ENCODE data around the gene SUPT20HL2. TPM values are rescaled to one million over a fixed set of nuclear protein-coding genes. Genes with fewer than 3 reads are reported as not detected.
"Not testable (repeated sequence)": the region's sequence is repeated elsewhere in the genome, so short reads cannot be mapped to it uniquely, and the experiment has no call there.

SUPT20HL2 gene
- total RNA-seq (2021), result not detected in 2 replicates
- long read RNA-seq, result 0 reads

GRCh38 chrX:24314019-24314635, at the start of gene SUPT20HL2:
Gene SUPT20HL2, minus strand, starts transcription at chrX:24314069. Its CDS starts 754 bp downstream, at chrX:24313315.
- no peak within 1 kb of the TSS for H3K23ac ChIP-seq (ENCODE audit: insufficient read length, low read depth, low read length)
- no peaks in the 10 kb centered on the region for H3K79me2 ChIP-seq (ENCODE audit: insufficient read depth, low read length)
- Mint-ChIP-seq H3K27ac (no peak within 1 kb of the TSS), H3K4me1 (peaks cover 20 to 23% of the 10 kb centered on the region in 2 experiments), H3K27me3 (ENCODE audit: low read depth) (no peaks in the 10 kb centered on the region; the same call in 1 of the 2 replicates), H3K4me3 (no peak within 1 kb of the TSS), H3K9me3 (no peaks in the 10 kb centered on the region), H3K36me3 (ENCODE audit: insufficient read depth in 1 of 3, low read depth in 3 of 3) (no peaks in the 10 kb centered on the region)
- H3K27me3 ChIP-seq (ENCODE audit: insufficient read depth, low read length), result no peaks in the 10 kb centered on the region
- no peak within 1 kb of the TSS for H4K8ac ChIP-seq (replicated peaks; ENCODE audit: insufficient read length, low read depth, low read length)
- H4K5ac ChIP-seq (ENCODE audit: insufficient read length, low read depth, low read length), result no peak within 1 kb of the TSS
- no peak within 1 kb of the TSS for H2AFZ ChIP-seq (ENCODE audit: low read length)
- no peak within 1 kb of the TSS for H3K9ac ChIP-seq (ENCODE audit: extremely low read depth, insufficient read length, low read length)
- TF ChIP-seq CTCF (conservative IDR thresholded peaks at IDR 0.05), result no peak
- no peak within 1 kb of the TSS for H3K14ac ChIP-seq (ENCODE audit: insufficient read depth, low read length)
- H2BK12ac ChIP-seq (ENCODE audit: insufficient read length, low read depth, low read length), result no peak within 1 kb of the TSS
- no peak within 1 kb of the TSS for H2BK5ac ChIP-seq (ENCODE audit: insufficient read length, low read length)
- no peak within 1 kb of the TSS for H3T11ph ChIP-seq (ENCODE audit: low read length)
- H2BK20ac ChIP-seq (ENCODE audit: low read depth, low read length, poor library complexity, severe bottlenecking), result no peak within 1 kb of the TSS
- no peak within 1 kb of the TSS for H3K27ac ChIP-seq (ENCODE audit: insufficient read length, low read depth, low read length)
- H2AK5ac ChIP-seq (ENCODE audit: insufficient read length, low read length), result no peak within 1 kb of the TSS
- H3K4ac ChIP-seq (ENCODE audit: low read depth, low read length), result no peak within 1 kb of the TSS
- no peak within 1 kb of the TSS for H3K4me2 ChIP-seq (ENCODE audit: insufficient read depth, insufficient read length, low read length)
- H3K9me3 ChIP-seq (ENCODE audit: control insufficient read depth, low read depth, low read length), result no peaks in the 10 kb centered on the region
- H4K91ac ChIP-seq (ENCODE audit: insufficient read length, low read depth, low read length), result no peak within 1 kb of the TSS
- H3K23me2 ChIP-seq (ENCODE audit: insufficient read length, low read depth, low read length, poor library complexity, severe bottlenecking), result no peaks in the 10 kb centered on the region
- 0 out of 2 replicates have a peak, but pooled peaks cover 4% of the 10 kb centered on the region for H3K4me1 ChIP-seq (ENCODE audit: insufficient read depth, low read length)
- no peak within 1 kb of the TSS for H3K56ac ChIP-seq (ENCODE audit: insufficient read length, low read depth, low read length)
- H4K20me1 ChIP-seq (ENCODE audit: control insufficient read depth, insufficient read depth, insufficient read length), result no peaks in the 10 kb centered on the region
- no peaks in the 10 kb centered on the region for H3K79me1 ChIP-seq (ENCODE audit: insufficient read depth, low read depth, low read length, poor library complexity, severe bottlenecking)
- no peak within 1 kb of the TSS for H2BK15ac ChIP-seq (ENCODE audit: low read depth, low read length)
- H3K18ac ChIP-seq (ENCODE audit: insufficient read length, low read depth, low read length), result no peak within 1 kb of the TSS
- WGBS (ENCODE audit: extremely low coverage, insufficient read length, low lambda C conversion rate), result no CpG with 5 or more reads among the region's 39 CpGs
- H2BK120ac ChIP-seq (ENCODE audit: low read depth, low read length, poor library complexity, severe bottlenecking), result no peak within 1 kb of the TSS
- no peak for DNase-seq

GRCh38 chrX:24362089-24362745, 48.3 kb upstream of the SUPT20HL2 start:
- not testable (repeated sequence) for H4K20me1 ChIP-seq (ENCODE audit: control insufficient read depth, insufficient read depth, insufficient read length); H3K9ac ChIP-seq (ENCODE audit: extremely low read depth, insufficient read length, low read length); H3K23ac ChIP-seq (ENCODE audit: insufficient read length, low read depth, low read length); H3T11ph ChIP-seq (ENCODE audit: low read length); H3K4me1 ChIP-seq (ENCODE audit: insufficient read depth, low read length); H2BK20ac ChIP-seq (ENCODE audit: low read depth, low read length, poor library complexity, severe bottlenecking); H2BK120ac ChIP-seq (ENCODE audit: low read depth, low read length, poor library complexity, severe bottlenecking); H3K9me3 Mint-ChIP-seq; H3K18ac ChIP-seq (ENCODE audit: insufficient read length, low read depth, low read length); H3K27ac Mint-ChIP-seq; H3K27me3 ChIP-seq (ENCODE audit: insufficient read depth, low read length); H3K23me2 ChIP-seq (ENCODE audit: insufficient read length, low read depth, low read length, poor library complexity, severe bottlenecking); H4K5ac ChIP-seq (ENCODE audit: insufficient read length, low read depth, low read length); H3K9me3 ChIP-seq (ENCODE audit: control insufficient read depth, low read depth, low read length); H4K91ac ChIP-seq (ENCODE audit: insufficient read length, low read depth, low read length); H3K4ac ChIP-seq (ENCODE audit: low read depth, low read length); H3K36me3 Mint-ChIP-seq (ENCODE audit: insufficient read depth in 1 of 3, low read depth in 3 of 3); H3K4me2 ChIP-seq (ENCODE audit: insufficient read depth, insufficient read length, low read length); DNase-seq; H3K79me1 ChIP-seq (ENCODE audit: insufficient read depth, low read depth, low read length, poor library complexity, severe bottlenecking); H3K56ac ChIP-seq (ENCODE audit: insufficient read length, low read depth, low read length); H2AFZ ChIP-seq (ENCODE audit: low read length); H3K27ac ChIP-seq (ENCODE audit: insufficient read length, low read depth, low read length); H2BK12ac ChIP-seq (ENCODE audit: insufficient read length, low read depth, low read length); H3K79me2 ChIP-seq (ENCODE audit: insufficient read depth, low read length); H3K4me3 Mint-ChIP-seq; H3K27me3 Mint-ChIP-seq (ENCODE audit: low read depth); H2BK15ac ChIP-seq (ENCODE audit: low read depth, low read length); H4K8ac ChIP-seq (replicated peaks; ENCODE audit: insufficient read length, low read depth, low read length); H3K14ac ChIP-seq (ENCODE audit: insufficient read depth, low read length); H2AK5ac ChIP-seq (ENCODE audit: insufficient read length, low read length); H2BK5ac ChIP-seq (ENCODE audit: insufficient read length, low read length)
- no CpG with 5 or more reads among the region's 41 CpGs for WGBS (ENCODE audit: extremely low coverage, insufficient read length, low lambda C conversion rate)
- peaks cover 16 to 18% of the 10 kb centered on the region in 2 experiments for H3K4me1 Mint-ChIP-seq
